GM21526 (cell line): Measurements from ENCODE around the gene KIF6.

Experiments used
- ATAC-seq: cut with Tn5 transposase; IDR thresholded peaks from one replicate; pipeline ENCODE4 v1.9.1; 2021; ENCODE audit warnings: moderate library complexity; ENCODE audit not compliant: unreplicated experiment, low FRiP score

The KIF6 gene

GRCh38 chr6:39602601-39603519, 122.3 kb downstream of the KIF6 start:
- ATAC-seq: no peak

DNA sequence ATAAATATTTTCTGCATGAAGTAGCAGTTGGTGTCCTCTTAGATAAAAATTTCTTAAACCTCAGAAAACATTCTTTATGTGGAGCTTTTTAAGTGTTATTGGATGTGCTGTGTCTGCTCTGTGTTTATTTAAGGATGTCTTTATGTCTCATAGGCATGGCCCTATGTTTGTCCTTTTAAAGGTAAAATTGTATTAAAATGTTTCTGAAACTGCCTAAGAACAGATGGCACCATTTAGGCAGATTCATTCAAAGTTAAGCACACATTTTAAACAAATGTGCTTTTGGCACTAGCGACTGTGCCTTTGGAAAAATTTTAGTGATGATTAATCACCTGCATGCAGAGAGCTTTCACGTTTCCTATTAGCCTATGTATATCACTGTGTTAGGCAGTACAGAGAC, 125.2 kb downstream of the KIF6 start:
- ATAC-seq: no peak

DNA sequence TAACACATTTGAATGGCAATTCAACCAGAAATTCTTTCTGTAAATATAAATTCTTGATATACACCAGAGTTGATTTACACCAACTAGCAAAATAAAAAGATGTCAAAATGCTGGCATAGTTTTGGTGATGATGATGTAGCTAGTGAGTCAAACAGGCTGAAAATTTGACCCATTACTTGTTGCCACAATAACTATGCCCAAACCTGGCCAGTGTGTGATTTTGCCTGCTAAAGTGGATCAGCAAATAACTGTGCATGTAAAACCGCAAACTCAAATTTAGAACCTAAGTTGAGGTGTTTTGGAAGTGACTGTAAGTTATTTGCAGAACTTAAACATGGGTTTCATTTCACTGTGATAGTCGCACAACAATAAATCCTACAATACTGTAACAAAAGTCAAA, 125.9 kb downstream of the KIF6 start:
- no peak for ATAC-seq

- ATAC-seq: no peak
Observed at GRCh38 chr6:39594285-39594684, 130.9 kb downstream of the KIF6 start.

- no peak for ATAC-seq
Observed at GRCh38 chr6:39593646-39594045, 131.6 kb downstream of the KIF6 start.

DNA sequence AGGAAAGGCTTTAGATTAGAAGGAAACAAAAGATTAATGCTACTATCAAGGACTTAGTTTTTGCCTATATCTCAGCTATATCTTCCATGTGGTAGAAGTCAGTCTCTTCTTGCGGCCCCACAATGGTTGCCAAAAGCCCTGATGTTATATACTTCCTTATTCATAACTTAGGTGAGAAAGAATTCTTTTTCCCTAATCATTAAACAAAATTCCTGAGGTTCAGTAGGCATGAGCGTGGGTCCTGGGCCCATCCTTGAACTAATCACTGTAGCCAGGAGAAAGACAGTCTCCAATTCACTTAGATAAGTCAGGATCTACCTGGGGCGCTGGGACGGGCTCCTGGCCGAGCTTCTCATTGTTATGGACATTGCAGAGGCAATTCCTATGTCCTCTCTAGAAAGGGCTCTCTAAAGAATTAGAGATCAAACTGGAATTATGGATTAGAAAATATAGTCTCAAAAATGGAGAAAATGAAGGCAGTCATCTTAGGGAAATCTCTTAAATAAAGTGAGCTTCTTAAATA, 134.3 kb downstream of the KIF6 start:
- ATAC-seq: no peak

DNA sequence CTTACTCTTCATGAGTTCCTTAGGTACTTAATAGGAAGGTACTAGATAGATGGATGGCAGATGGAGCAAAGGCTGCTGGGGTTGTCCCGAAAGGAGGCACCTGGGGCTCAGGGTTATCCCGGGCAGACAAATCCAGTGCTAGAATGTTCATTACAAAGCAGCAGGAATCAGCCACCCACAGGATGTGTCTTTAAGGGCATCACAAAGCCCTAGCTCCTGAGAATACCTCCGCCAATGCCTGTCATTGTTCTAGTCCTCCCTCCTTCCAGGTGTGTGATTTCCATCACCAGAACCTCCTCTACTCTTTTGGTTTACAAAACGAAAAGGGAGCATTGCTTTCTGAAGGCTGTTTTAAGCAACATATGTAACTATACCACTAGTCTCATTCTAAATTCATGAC, 138.1 kb downstream of the KIF6 start:
- no peak for ATAC-seq

DNA sequence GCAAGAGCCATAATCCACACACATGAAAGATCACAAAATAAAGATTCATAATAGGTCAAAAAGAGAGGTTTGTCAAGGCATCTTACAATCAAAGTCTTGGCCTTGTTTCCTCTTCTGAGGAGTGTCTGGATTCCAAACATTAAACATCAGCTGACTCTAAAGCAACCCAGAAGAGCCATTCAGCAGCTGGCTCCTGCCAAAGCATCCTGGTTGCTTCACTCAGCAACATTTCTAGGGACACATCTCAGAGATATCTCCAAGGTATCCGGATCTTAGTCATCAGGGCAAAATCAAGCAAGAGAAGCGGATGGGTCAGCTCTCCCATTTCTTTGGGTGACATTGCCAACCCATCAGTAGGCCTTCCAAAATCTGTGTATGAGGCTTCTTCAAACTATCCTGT, 139.6 kb downstream of the KIF6 start:
- no peak for ATAC-seq

DNA sequence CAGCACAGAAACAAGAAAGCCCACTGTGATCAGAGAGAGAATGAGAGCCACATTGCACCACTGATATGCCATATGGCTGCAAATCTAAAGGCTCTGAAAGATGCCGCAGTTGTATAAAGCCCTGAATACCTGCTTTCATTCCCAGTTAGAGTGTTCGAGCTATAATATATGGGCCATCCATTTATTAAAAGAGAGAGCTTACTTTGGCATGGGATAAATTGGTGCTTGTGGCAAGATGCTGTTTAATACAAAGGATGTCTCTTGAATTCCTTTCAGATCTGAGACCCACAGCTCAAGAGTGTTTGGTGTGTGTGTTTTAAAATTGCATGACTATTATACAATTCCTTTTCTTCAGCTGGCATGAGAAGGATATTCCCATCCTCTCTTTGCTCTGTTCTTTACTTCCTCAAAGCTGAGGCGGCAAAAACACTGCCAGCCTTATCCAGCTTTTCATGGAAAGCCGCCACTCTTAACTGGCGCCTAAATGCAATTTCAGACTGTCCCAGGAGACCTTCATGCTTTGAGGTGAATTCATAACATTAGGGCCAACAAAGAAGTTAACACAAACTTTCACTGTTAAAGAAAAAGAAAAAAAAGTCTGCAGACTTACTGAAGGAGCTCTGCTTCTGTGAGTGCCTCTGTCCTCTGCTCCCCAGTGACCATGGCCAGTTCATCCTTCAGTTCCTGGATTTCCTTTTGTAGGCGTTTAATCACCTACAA, 147.6 kb downstream of the KIF6 start:
- ATAC-seq: no peak

DNA sequence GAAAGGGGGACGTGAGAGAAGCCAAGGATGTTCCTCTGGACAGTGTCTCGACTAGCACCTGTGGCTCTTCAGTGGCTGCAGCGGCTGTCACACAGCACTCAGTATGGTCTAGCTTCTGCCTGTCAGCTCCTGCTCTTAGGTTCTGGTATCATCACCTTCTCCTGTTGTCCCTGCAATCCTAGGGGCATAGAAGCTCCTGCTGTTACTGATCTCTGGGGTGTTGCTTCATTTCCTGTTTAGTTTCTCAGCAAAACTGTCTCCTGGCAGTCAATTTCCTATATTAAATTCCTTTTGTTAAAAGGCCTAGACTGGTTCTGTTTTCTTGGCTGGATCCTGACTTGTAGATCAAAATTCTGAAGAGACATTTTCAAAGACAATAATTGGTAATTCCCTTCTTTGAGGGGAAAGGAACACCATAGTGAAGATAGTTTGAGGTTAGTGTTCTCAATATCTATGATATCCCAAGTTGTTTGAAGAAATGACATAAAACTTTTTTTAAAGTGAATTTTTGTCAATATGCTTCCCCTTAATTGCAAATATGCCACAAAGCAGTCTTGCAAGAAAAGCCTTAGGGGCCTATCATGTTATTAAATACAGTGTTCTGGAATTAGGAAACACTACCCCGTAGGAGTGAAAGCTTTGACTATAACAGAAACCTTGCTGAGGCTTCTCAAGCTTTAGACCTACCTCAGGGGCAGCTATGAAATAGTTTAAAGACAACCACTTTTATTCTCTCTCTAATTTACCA, 148.5 kb downstream of the KIF6 start:
- no peak for ATAC-seq

- no peak for ATAC-seq
Observed at GRCh38 chr6:39574991-39575390, 150.2 kb downstream of the KIF6 start.

GRCh38 chr6:39573541-39573940, 151.7 kb downstream of the KIF6 start:
- ATAC-seq: no peak

DNA sequence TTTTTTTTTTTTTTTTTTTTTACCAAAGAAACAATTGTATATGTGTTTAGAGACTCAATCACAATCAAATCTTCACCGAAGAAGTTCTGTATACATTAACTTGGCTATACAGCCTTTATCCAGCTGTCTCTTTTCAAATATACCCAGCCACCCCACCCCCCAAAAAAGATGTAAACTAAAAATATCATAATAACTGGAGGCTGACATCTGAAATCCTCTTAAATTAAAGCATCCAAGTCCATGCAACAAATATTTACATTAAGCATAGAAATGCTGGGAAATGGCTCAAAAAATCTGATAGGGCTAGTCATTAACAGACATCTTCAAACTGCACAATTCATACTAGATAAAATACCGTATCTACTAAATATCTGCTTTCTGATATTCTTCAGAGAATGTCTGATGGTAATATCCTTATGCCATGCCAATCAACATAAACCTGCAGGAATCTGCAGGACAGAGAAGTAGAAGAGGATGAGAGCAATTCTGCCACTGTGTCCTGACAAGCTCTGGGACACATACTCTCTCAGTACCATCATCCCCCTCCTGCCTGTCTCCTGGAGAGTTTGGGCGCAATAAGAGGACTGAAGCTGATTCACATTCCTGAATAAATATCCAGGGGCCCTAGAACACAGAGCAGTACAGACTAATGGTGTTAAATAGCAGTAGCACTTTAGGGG, 152.4 kb downstream of the KIF6 start:
- ATAC-seq: no peak

DNA sequence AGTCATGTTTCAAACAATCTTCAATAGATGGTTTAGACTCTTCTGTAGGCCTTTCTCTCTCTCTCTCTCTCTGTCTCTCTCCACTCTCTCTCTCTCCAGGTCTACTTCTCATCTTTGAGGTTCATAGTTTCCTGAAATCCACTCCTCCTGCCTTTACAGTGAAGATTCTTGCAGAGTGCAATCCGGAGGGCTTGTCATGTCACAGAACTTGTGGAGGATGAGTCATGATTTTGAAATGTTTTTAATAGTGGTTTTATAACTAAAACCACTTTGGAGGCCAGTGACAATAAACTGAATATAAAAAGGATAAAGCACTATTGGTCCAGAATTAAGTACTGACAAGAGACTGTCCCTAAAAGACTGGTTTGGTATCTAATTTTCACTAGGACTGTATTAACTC, 156.3 kb downstream of the KIF6 start:
- ATAC-seq: no peak

DNA sequence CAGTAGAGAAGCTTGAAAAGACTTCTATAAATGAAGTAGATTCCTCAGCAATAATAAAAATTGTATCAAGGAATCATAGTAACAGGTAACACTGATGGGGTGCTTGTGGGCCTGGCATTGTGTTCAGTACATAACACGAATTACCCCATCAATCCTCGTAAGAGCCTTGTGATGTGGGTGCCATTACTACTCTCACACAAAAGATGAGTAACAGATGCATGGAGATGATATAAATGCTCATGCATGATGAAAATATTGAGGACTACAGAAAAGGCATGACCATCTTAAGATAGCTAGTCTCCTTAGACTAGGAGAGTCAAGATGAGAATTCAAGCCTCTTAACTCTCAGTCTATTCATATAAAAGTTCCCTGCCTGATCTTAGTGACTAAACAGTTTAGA, 158.1 kb downstream of the KIF6 start:
- no peak for ATAC-seq

- no peak for ATAC-seq
Observed at GRCh38 chr6:39566456-39566855, 158.8 kb downstream of the KIF6 start.

- ATAC-seq: no peak
Observed at GRCh38 chr6:39565956-39566355, 159.3 kb downstream of the KIF6 start.

DNA sequence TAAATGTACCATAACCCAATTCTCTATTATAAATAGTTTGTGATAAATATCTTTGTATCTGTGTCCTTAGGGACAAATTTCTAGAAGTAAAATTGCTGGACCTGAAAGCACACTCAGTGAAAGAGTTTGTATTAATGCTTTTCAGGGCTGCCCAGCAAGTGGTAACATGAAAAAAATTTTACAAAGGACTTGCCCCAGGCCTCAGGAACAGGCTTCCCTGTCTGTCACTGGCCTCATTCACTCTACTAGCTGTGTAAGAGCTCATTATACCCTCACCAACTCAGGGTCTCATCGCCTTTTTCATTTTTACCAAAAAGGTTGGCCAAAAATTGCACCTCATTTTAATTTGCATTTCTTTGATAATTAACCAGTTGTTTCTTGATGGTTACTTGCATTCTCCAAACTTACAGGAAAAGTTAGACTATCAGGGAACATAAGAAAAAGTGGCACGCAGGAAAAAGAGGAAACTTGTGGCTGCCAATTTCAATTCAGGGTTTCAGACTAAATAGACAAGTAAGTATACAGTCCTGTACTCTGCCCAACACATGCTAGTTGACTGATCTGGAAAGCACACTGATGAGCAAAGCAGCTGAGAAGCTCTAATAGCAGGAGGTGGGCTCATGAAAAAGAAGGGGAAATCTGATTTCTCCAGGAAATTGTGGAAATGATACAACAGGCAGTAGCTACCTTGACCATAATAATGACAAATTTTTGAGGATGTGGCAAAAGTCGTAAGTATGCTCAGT, 161.5 kb downstream of the KIF6 start:
- no peak for ATAC-seq

- ATAC-seq: no peak
Observed at GRCh38 chr6:39561536-39562266, 163.5 kb downstream of the KIF6 start.
